GM19099 (cell line): ENCODE results near the gene CNOT1.

Experiments
- POLR2A ChIP-seq: IDR thresholded peaks from 3 replicates; pipeline ENCODE4 v1.6.1; 2011; ENCODE audit warnings: low read depth; ENCODE audit not compliant: insufficient read length; ENCODE audit errors: extremely low read depth

The CNOT1 gene

DNA sequence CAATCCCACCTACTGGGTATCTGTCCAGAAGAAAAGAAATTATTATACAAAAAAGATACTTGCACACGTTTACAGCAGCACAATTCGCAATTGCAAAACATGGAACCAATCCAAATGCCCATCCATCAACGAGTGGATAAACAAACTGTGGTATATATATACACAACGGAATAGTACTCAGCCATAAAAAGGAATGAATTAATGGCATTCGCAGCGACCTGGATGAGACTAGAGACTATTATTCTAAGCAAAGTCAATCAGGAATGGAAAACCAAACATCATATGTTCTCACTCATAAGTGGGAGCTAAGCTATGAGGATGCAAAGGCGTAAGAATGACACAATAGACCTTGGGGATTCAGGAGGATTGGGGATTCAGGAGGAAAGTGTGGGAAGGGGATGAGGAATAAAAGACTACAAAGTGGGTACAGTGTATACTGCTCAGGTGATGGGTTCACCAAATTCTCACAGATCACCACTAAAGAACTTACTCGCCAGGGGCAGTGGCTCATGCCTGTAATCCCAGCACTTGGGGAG, 21.0 kb downstream of the CNOT1 start:
- TF ChIP-seq POLR2A, result no peak

DNA sequence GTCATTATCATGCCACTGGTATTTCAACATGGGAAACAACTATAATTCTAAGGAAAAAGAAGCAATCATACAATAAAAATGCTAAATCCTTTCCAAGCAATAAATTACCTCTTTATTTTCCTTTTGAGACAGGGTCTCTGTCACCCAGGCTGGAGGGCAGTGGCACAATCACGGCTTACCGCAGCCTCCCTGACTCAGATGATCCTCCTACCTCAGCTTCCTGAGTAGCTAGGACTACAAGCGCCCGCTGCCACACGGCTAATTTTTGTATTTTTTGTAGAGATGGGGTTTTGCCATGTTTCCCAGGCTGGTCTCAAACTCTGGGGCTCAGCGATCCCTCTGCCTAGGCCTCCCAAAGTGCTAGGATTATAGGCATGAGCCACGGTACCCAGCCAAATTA, 24.1 kb downstream of the CNOT1 start:
- no peak for TF ChIP-seq POLR2A

DNA sequence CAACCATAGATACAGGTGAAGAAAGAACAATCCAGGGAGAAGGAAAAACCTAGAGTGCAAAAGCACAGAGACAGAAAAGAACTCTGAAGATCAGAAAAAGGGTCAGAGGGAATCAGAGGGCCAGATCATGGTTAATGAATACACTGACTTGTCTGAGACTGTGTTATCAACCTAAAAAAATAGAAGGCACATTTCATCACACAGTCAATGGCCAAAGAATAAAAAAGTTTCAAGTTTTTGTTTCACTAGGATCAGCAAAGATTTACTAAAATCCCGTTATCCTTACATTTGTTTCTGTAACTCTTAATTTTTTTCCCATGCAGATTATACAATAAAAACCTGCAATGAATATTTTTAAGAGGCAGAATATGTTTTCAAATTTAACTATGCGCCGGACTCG, 38.5 kb downstream of the CNOT1 start:
- no peak for TF ChIP-seq POLR2A

- no peak for TF ChIP-seq POLR2A
Observed at GRCh38 chr16:58589326-58589905, 40.2 kb downstream of the CNOT1 start.

DNA sequence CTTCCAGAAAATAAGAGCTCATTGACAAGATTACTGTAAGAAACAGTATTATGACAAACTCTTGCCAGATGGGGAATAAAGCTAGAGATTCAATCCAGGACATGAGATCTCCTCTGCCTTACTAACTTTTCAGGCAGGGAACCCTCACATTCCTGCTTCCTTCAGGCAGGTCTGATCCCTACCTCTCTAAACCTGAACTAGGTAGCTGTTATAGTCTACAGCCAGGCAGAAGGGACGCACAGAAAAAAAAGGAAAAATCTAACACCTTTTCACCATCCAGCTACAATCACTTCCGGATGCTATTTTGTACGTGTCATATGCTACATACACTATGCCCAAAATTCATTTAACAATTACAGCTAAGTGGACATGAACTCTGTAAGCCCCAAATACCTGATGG, 41.2 kb downstream of the CNOT1 start:
- TF ChIP-seq POLR2A, result no peak

DNA sequence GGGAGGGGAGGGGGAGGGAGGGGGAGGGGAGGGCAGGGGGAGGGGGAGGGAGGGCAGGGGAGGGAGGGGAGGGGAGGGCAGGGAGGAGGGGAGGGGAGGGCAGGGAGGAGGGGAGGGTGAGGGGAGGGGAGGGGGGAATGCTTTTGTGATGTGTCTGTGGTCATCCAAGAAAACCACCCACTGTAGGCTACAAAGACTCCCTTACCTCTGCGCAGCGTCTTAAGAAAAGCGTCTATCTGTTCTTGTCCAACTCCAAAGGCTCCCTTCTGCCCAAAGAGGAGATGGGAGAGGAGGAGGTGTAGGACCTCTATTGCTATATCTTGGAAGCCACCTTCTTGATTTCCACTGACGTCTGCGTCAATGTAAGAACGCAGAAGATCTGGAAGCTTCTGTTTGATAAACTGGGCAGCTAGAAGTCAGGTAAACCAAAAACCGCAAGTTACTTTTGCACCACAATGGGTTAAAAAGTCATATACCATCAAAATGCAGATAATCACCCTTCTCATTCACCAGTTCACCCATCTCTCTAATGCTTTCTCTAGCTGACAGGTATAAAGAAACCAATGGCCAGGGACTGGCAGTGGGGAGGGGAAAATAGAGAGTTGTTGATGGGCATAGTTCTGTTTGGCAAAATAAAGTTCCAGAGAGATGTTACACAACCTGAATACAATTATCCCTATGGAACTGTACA, 43.1 kb downstream of the CNOT1 start:
- no peak for TF ChIP-seq POLR2A

DNA sequence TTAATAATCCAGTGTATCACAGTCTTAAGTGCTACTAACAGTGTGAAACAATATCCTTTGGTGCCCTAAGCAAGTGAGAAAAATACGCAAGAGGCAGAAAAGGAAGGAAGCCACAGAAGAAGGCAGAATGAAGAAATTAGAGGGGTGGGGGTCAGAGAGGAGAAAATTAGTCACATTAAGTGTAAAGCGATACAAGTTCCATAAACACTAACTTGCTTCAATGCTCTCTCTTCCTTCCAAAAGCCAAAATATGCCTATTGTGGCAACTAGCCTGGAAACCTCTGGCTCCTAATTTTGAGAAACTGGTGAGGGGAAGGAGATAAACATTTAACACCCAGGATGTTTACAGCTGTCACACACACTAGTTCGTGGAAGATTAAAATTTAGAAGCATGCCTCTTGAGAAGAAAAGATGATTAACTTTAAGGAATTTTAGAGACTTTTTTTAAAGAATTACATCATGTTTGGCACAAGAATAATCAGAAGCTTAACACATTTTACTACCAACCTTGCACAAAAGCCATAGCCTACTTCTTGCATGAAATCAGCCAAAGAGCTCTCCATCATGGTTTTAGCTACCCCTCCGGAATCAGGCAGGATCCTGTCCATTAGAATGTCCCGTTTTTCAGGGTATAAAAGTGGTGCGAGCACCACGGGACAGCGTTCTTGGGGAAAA, 44.7 kb downstream of the CNOT1 start:
- TF ChIP-seq POLR2A, result no peak

GRCh38 chr16:58582971-58583765, 46.5 kb downstream of the CNOT1 start:
- TF ChIP-seq POLR2A, result no peak

GRCh38 chr16:58582133-58582532, 47.5 kb downstream of the CNOT1 start:
- TF ChIP-seq POLR2A, result no peak

GRCh38 chr16:58579587-58579986, 50.0 kb downstream of the CNOT1 start:
- TF ChIP-seq POLR2A, result no peak

GRCh38 chr16:58578642-58579041, 51.0 kb downstream of the CNOT1 start:
- no peak for TF ChIP-seq POLR2A

GRCh38 chr16:58577141-58577540, 52.5 kb downstream of the CNOT1 start:
- TF ChIP-seq POLR2A, result no peak

- TF ChIP-seq POLR2A, result no peak
Observed at GRCh38 chr16:58574895-58575294, 54.7 kb downstream of the CNOT1 start.

DNA sequence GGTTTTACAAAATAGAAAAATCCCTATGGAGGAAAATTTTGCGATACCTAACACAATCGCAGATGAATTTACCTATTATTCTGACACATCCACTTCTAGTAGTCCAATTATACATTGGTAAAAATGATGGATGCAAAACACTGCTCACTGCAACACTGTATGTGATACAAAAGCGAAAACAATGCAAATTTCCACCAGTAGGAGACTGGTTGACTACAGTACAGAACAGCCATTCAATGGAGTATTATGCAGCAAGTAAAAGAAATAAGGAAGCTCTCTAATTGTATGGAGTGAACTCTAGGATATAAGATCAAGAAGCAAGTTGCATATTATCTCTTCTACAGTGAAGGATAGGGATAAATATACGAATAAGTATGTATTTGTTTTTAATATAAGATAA, 65.9 kb downstream of the CNOT1 start:
- TF ChIP-seq POLR2A, result no peak

DNA sequence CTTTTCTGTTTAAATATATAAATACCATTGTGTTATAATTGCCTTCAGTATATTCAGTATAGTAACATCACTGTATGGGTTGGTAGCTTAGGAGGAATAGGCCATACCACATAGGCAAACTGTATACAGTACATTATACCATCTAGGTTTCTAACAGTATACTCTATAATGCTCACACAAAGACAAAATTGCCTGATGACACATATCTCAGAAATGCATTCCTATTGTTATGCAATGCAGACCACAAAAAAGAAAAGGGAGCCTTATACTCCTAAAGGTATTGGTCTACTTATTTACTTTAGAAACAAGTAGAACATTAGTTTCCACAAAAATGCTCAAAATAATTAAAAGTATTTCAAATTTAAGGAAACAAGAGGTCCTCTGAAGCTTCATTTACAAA, 66.4 kb downstream of the CNOT1 start:
- no peak for TF ChIP-seq POLR2A
